ENCODE measurements around the gene ASB1.

DNA sequence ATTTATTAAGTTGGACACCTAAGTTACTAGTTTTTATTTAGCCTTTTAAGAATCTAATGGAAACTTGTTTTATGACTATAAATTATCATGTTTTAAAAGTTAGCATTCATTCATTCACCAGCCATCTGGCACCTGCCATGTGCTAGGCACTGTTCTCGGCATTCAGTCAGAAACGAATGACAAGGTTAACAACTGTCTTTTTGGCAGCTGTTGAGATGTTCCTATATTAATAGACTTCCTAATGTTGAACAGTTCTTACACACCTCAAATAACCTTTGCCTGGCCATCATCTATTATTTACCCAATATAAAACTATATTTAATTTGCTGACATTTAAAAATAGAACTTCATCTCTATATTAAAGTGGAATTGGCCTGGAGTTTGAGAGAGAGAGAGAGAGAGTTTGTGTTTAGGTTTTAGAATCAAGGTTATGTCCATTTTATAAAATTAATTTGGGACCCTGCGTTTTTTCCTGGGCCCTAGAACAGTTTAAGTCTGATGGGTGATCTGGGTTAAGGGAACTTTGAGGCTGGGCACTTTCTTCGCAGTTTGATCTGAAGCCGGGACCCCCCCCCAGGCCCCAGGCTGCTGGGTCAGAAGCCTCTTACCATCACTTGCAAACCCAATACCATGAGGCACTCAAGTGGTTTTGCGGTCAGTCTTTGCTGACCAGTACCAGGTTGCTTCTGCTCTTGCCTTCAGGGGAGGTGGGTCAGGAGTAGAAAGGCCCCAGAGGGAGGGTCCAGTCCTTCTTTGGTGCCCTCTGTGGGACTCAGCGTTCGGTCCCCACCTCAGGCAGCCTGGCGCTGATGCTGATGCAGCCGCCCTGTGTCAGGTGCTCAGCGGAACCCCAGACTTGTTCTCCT, 48.3 kb upstream of the ASB1 start:
- TF ChIP-seq, protein P1, sequence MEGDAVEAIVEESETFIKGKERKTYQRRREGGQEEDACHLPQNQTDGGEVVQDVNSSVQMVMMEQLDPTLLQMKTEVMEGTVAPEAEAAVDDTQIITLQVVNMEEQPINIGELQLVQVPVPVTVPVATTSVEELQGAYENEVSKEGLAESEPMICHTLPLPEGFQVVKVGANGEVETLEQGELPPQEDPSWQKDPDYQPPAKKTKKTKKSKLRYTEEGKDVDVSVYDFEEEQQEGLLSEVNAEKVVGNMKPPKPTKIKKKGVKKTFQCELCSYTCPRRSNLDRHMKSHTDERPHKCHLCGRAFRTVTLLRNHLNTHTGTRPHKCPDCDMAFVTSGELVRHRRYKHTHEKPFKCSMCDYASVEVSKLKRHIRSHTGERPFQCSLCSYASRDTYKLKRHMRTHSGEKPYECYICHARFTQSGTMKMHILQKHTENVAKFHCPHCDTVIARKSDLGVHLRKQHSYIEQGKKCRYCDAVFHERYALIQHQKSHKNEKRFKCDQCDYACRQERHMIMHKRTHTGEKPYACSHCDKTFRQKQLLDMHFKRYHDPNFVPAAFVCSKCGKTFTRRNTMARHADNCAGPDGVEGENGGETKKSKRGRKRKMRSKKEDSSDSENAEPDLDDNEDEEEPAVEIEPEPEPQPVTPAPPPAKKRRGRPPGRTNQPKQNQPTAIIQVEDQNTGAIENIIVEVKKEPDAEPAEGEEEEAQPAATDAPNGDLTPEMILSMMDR (optimal IDR thresholded peaks at IDR 0.05 in 1 of 3, IDR thresholded peaks at IDR 0.05 in 1 of 3, conservative IDR thresholded peaks at IDR 0.05 in 1 of 3; ENCODE audit: extremely low read depth in 1 of 3, insufficient read depth in 2 of 3, low read length in 3 of 3), result no peak
- TF ChIP-seq EZH2 (IDR thresholded peaks at IDR 0.05; ENCODE audit: low read length), result no peak

Measured in keratinocyte (primary cell).